GM18498 (cell line): ENCODE results near the gene LMAN1.

ENCODE experiments used
- ATAC-seq: cut with Tn5 transposase; IDR thresholded peaks from one replicate; pipeline ENCODE4 v1.9.1; 2021; ENCODE audit warnings: mild to moderate bottlenecking, moderate library complexity; ENCODE audit not compliant: unreplicated experiment

The LMAN1 gene

DNA sequence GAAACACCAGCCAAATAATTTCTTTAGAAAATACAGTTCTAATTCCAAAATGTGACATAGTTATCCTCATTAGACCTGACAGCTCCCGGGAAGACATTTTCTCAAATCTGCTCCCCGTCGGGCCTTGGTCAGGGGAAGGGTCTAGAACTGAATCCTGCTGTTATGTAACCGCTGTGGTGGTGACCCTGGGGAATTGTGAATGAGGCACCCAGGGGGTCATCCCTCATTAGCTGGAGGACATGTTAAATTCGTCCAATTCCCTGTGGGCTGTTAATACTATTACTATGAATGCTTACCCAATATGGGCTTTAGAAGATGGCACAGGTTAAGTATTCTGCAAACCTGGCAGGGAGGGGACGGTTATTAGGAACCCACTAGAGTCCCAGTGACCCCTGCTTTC, 52.4 kb downstream of the LMAN1 start:
- ATAC-seq: no peak

DNA sequence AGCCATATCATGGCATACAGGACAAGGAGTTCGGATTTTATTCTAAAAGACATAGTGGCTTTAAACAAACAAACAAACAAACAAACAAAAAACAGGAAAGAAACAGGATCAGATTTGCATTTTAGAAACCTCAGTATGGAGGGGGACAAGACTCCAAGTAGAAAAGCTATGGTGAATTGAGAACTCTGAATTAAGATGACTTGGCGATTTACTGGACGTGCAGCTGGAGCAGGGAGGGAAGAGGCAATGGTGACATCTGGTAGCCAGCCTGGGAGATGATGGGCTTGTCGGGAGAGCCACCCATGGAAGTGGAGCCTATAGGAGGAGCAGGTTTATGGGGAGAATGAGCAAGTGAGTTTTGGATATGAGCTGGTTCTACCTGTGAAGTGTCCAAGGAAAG, 53.8 kb downstream of the LMAN1 start:
- no peak for ATAC-seq

DNA sequence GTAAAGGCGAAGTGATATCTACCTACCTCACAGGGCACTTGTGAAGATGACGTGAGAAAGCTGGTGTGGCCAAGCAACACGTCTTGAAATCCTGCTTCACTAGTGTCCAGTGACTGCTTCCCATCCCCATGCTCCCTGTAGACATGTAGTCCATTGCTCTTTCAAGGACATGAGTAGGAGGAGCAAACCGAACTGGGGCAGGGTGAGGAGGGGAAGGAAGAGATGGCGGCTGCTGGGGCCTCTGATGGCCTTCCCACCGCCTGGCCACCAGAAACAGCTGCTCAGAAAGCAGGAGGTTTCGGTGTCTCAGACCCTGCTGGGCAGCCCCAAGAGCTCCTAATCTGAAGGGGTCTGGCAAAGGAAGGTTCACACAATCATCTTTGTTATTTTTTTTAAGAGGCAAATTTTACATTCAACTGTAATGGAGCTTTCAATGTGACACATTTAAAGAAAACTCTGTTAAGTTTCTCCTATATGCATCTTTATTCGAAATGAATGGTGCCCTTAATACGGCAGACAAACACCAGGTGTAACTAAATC, 55.3 kb downstream of the LMAN1 start:
- ATAC-seq: no peak

DNA sequence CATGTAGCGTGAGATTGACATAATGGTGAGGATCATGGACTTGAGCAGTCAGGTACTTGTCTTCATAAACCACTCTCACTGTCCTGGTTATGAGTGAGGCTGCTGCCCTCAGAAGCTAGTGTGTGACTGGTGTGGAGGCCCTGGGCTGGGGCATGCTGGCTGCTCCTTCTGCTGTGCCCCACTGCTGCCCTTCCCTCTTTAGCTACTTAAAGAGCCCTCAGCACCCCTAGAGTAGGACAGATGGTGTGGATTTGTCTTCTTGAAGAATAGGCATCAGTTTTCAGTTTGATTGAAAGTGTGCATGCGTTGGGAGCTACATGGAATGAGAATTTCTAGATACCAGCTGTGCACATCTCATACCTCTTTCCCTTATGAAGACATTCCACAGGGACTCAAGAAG, 56.1 kb downstream of the LMAN1 start:
- ATAC-seq: no peak

DNA sequence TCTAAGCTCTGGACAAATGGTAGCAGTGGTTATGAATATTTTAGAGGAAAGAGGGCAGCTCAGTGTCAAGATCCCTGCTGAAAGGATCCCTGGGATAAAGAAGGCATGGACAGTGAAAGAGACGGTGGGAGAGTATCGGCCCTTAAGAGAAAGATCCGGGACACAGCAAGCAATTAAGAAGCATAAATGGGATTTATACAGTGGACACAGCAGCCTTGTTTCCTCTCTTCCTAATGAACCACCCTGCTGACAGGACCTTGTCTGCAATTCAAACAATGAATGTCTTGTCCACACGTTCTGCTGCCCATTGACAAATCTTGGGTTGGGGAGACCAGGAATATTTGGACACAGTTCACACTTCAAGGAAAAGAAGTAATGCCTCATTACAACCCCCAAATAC, 57.1 kb downstream of the LMAN1 start:
- no peak for ATAC-seq

DNA sequence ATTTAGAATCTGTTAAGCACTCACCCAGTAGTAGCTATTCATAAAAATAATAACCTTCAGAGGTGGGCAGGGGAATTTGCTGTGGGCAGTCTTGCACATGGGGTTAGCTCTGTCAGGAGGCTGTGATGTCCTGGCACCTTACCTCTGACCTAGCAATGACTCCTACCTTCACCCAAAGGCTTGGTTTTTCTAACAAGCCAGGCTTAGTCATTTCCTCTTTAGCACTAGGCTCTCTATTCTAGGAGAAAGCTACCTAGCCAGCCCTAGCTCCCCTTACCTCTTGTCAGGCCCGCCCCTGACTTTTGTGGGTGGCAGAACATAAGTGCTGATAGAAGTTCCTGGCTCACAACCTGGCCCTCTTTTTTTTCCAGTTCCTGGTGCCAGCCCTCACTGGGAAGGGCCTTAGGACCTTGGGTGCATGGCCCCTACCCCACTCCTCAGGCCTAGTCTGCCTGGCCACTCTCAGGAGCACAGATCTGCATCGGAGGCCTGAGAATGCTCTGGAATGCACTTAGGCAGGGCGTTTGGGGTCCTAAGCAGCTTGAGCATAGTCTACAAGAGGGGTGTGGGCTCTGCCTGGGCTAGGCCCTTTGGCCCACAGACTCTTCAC, 58.3 kb downstream of the LMAN1 start:
- no peak for ATAC-seq

DNA sequence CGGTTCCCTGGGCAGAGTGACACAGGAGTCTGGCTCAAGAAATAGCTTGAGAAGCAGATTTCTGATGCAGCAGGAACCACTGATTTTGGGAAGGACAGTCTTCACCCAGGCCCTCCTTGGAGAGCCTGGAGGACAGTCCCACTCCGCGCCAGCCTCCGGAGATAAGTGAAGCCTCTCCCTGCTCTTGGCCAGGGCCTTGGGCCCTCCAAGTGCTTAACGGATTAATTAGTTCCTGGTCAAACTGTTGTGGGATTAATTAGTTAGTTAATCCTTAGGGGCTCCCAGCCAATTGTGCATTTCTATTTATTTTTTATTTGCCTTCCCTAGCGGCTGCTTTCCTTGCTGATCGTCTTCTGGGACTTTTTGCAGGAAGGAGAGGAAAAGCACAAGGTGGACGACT, 60.2 kb downstream of the LMAN1 start:
- no peak for ATAC-seq

DNA sequence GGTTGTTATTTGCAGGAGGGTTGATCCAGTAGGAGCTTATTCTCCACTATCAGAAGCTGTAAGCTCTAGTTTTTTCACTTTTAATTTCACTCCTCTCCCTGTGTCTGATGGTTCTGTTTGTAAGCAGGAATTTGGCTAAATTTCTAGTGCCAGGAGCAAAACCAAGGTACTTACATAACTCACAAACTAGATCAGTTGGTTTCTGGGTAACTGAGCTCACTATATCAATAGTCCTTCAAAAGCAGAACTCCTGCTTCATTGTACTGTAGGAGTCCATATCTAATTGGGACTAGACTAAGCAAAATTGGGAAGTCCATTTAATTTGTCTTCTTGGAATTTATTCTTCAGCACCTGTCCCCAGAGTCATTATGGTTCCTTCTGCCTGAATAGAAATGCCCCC, 65.7 kb downstream of the LMAN1 start:
- ATAC-seq: no peak

DNA sequence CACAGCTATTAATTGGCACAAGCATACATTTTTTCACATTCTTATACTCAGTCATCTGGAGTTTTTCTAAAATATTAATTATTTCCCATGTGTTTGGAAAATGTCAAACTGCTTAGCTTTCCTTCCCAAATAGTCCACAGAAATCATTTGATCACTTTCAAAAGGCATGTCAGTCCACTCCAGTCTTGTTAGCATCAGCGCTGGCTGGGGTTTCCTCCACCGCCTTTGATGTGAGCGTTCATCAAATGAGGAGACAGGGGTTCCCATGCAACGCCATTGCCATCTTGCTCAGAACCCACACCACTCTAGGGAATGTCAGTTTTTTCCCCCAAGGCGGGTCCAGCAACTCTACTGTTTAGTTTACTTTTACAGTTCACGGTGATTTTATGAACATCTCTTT, 72.7 kb downstream of the LMAN1 start:
- no peak for ATAC-seq

DNA sequence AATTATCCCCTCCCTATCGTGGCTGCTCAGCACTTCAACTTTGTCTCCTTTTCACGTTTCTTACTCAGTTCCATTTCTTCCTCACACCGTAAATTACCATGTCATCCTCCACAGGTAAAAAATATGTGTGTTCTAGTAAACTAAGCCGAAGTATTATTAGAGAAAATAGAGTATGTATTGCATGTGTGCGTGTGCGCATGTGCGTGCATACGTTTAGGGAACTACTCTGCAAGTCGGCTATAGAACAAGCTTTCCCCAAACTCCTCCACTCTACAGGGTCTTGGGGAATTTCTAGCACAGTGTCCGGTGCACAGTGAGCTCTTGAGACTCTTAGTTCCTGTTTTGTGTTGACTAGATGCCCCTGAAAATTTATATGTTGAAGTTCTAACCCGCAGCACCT, 76.7 kb downstream of the LMAN1 start:
- no peak for ATAC-seq

DNA sequence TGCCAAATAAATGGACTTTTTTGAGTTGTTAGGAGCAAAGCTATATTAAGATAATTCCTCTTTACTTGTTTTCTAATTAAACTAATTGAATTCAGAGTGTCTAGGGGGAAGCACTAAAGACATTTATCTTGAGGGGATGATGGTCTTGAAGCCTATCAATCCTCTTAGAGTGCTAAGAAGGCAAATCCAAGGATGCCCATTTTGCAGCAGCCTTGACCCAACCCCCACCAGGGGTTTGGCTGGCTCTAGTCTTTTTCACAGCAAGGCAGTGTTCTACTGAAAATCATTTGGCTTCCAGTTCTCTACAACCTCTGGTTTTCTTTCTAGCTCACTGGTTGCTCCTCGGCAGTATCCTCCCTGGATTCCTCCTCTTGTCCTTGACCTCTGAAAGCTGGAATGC, 79.3 kb downstream of the LMAN1 start:
- no peak for ATAC-seq

DNA sequence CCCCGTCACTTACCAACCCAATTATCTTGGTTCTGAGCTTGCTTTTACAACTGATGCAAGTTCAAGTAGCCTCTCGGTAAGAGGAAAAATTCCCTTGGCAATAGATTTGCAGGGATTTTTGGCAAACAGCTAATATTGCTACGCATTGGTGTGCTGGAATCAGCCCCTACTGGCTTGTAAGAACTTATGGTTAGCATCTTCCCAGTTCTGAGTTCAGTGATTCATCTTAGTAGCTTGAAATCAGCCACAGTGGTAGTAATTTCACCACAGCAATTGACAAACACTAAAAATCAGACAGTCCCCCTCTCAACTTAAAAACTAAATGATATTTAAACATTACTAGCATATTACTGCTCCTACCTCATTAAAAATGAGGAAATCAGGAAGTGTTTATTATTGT, 79.9 kb downstream of the LMAN1 start:
- no peak for ATAC-seq

DNA sequence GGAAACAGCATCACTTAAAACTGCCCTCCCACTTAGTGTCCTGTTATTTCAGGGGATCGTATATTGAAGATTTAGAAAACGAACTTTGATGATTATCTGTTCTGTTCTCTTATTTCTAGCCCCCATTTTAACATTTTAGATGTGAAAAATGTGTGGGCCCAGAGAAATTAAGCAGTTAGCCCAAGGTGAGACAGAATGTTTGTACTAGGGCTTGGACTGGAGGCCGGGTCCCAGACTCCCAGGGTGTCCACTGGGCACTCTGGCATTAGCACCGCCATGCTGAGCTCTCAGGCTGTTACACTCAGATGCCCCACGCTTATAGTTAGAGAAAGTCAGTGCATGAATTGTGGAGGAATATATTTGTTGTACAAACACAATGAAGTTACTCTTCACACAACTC, 80.3 kb downstream of the LMAN1 start:
- no peak for ATAC-seq
